Psoas muscle (tissue), 8 donors: ENCODE data around the gene ZNF655. TPM values are rescaled to one million over a fixed set of nuclear protein-coding genes. Genes with fewer than 3 reads are reported as not detected.

ENCODE experiments used
- ATAC-seq, 4 donors: fragments of 200-7000 bp; cut with Tn5 transposase; one replicate each; pipeline ENCODE4 v1.9.1; 2020; ENCODE audit warnings: moderate library complexity in 3 of 4, mild to moderate bottlenecking in 2 of 4
- DNase-seq, 2 donors: peaks; one replicate each; pipeline ENCODE4 v3.0.0-alpha.2; 2020
- H3K27ac ChIP-seq: fragments of 200-600 bp; one replicate; pipeline ENCODE4 v1.8.0; 2022
- H3K27me3 ChIP-seq, 3 donors: fragments of 200-600 bp in 1 of 3; one replicate each; pipeline versions ENCODE4 v1.6.1 to v1.8.0; 2013 to 2022; ENCODE audit warnings: low read length in 2 of 3, mild to moderate bottlenecking in 2 of 3, moderate library complexity in 1 of 3; ENCODE audit not compliant: insufficient read depth in 3 of 3
- H3K36me3 ChIP-seq, 2 donors: fragments of 200-600 bp in 1 of 2; one replicate each; pipeline versions ENCODE4 v1.6.1 to v1.8.0; 2013 to 2022; ENCODE audit warnings: low read depth in 1 of 2, mild to moderate bottlenecking in 1 of 2, moderate library complexity in 1 of 2; ENCODE audit not compliant: insufficient read depth in 1 of 2
- H3K4me1 ChIP-seq: fragments of 200-600 bp; one replicate; pipeline ENCODE4 v1.8.0; 2022
- H3K4me3 ChIP-seq: fragments of 200-600 bp; one replicate; pipeline ENCODE4 v1.8.0; 2022; ENCODE audit warnings: mild to moderate bottlenecking
- H3K9me3 ChIP-seq: fragments of 200-600 bp; one replicate; pipeline ENCODE4 v1.8.0; 2022
- WGBS, 3 donors: extraction: QIAGEN DNeasy Blood & Tissue Kit; methylation state at CpG; one replicate each; pipeline versions ENCODE4 v1.1.6 to v1.1.7; 2013; 5-methylcytosine and 5-hydroxymethylcytosine counted together
- intact Hi-C, 2 donors: fragments of 100-400 bp; cut with DNase I; formaldehyde crosslinking; loops; one replicate each; pipeline versions ENCODE4 v1.11.0 to v1.14.2; 2022
- polyA plus RNA-seq, 3 donors: library from polyadenylated mRNA; stranded (reverse); fragments of 200-250 nt; gene quantifications; one replicate each; pipeline ENCODE4 v1.2.3, GENCODE V29; 2013
- total RNA-seq, 4 donors: library from RNA; stranded (reverse); fragmentation: NEBNext Ultra II Directional in 2 of 4; extraction: Animal tissue kit (Norgen Biotek cat#: 25700) in 2 of 4; gene quantifications; one replicate each; pipeline versions ENCODE4 v1.2.1 to v1.2.4, GENCODE V29; 2021 to 2023
- TF ChIP-seq, protein P1 (sequence below): fragments of 200-600 bp; IDR thresholded peaks from one replicate; pipeline ENCODE4 v1.8.0; 2022; ENCODE audit warnings: antibody characterized with exemption
- donor health status: healthy with polysubstance abuse.
- donor health status: DM: no; HTN: no; CAD: no; lungs with moderate emphysema.
- donor health status: Bipolar disorder and iron deficiency.
- donor health status: healthy.
- donor health status: DM: yes; HTN: yes; CAD: no.
- donor health status: DM: no; HTN: no; CAD: no.
- donor health status: DM: no; HTN: no; CAD: no.
- donor health status: DM: yes; HTN: yes; CAD: no.

ZNF655 gene
- total and polyA plus RNA-seq, 7 donors = 27.3 to 63.7 (median 38.2) TPM

DNA sequence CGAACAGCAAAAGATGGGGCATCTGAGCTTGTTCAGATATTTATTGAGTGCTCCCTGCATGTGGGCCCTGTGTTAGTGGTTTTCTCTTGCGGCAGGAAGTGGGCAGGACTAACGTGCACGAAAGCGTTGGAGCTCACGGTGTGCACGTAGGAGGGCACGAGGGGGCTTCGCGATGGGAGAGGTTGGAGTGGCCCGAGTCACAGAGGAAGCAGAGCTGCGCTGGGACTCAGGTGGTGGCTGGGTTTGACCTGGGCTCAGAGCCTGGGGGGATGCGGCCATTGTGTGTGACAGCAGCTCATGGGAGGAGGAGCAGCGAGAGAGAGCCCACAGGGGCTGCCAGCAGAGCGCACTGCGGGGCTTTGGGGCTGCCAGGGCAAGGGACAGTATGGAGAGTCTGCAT lies 66.0 kb downstream of the ZNF655 start:
- TF ChIP-seq, protein P1, sequence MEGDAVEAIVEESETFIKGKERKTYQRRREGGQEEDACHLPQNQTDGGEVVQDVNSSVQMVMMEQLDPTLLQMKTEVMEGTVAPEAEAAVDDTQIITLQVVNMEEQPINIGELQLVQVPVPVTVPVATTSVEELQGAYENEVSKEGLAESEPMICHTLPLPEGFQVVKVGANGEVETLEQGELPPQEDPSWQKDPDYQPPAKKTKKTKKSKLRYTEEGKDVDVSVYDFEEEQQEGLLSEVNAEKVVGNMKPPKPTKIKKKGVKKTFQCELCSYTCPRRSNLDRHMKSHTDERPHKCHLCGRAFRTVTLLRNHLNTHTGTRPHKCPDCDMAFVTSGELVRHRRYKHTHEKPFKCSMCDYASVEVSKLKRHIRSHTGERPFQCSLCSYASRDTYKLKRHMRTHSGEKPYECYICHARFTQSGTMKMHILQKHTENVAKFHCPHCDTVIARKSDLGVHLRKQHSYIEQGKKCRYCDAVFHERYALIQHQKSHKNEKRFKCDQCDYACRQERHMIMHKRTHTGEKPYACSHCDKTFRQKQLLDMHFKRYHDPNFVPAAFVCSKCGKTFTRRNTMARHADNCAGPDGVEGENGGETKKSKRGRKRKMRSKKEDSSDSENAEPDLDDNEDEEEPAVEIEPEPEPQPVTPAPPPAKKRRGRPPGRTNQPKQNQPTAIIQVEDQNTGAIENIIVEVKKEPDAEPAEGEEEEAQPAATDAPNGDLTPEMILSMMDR = no peak
- peaks cover 12 to 100% of the 10 kb centered on the region in 2 donors for H3K36me3 ChIP-seq
- no peak for ATAC-seq
- no peak overlapping the region for H3K4me3 ChIP-seq
- no peaks in the 10 kb centered on the region for H3K27me3 ChIP-seq
- 86 to 93% (median 92%) methylated on average over 16 of the region's 16 CpGs for WGBS, 3 donors
- intact Hi-C loops = loop anchor here in 1 of 2 donors (5.0 kb wide), 1 partner anchor 288 kb away; no protein-coding TSS in a partner anchor
- H3K9me3 ChIP-seq = no peaks in the 10 kb centered on the region
- DNase-seq = peak in 1 of 2 donors; percentile 51
- no peak overlapping the region for H3K27ac ChIP-seq
- H3K4me1 ChIP-seq = no peaks in the 10 kb centered on the region

- TF ChIP-seq, protein P1 = no peak
- WGBS, 3 donors = 72 to 86% (median 85%) methylated on average over 5 of the region's 5 CpGs
- Histone ChIP-seq H3K27me3 (no peaks in the 10 kb centered on the region), H3K4me1 (no peaks in the 10 kb centered on the region), H3K9me3 (no peaks in the 10 kb centered on the region), H3K36me3 (peaks cover 14 to 100% of the 10 kb centered on the region in 2 donors), H3K4me3 (no peak overlapping the region), H3K27ac (no peak overlapping the region)
- no peak for DNase-seq
- intact Hi-C loops = no loop called here
- no peak for ATAC-seq
Observed at GRCh38 chr7:99625321-99625720, 66.9 kb downstream of the ZNF655 start.

GRCh38 chr7:99625961-99626360 lies 67.5 kb downstream of the ZNF655 start:
- TF ChIP-seq, protein P1 = no peak
- H3K27me3 ChIP-seq = no peaks in the 10 kb centered on the region
- H3K27ac ChIP-seq = no peak overlapping the region
- DNase-seq = no peak
- intact Hi-C loops = no loop called here
- no peak overlapping the region for H3K4me3 ChIP-seq
- H3K36me3 ChIP-seq = peaks cover 16 to 100% of the 10 kb centered on the region in 2 donors
- WGBS, 3 donors = 85 to 95% (median 90%) methylated on average over 4 of the region's 4 CpGs
- ATAC-seq = no peak
- peaks cover under 1% of the 10 kb centered on the region for H3K4me1 ChIP-seq
- H3K9me3 ChIP-seq = no peaks in the 10 kb centered on the region

Other genes starting within 250 kb of the ZNF655 start
- 10 to 100 TPM; 41.6 to 53.5 (median 47.6) TPM for gene ARPC1A, start 232.7 kb upstream of the ZNF655 start, total RNA-seq
- 100 to 1,000 TPM in 1 of 3 donors, 10 to 100 TPM in 2; 38.1 to 114 (median 71.2) TPM for gene ARPC1A, start 232.7 kb upstream of the ZNF655 start, polyA plus RNA-seq
- 10 to 100 TPM; 12.9 to 19.1 (median 15.7) TPM for gene ARPC1B, start 183.9 kb upstream of the ZNF655 start, total RNA-seq
- gene ARPC1B, start 183.9 kb upstream of the ZNF655 start, polyA plus RNA-seq = 10 to 100 TPM; 20.0 to 61.5 (median 25.9) TPM
- 100 to 1,000 TPM; 131 to 174 (median 172) TPM for gene PDAP1, start 150.0 kb upstream of the ZNF655 start, total RNA-seq
- gene PDAP1, start 150.0 kb upstream of the ZNF655 start, polyA plus RNA-seq = 100 to 1,000 TPM; 257 to 437 (median 436) TPM
- 10 to 100 TPM; 30.2 to 49.1 (median 39.8) TPM for gene BUD31, start 149.7 kb upstream of the ZNF655 start, total RNA-seq
- gene BUD31, start 149.7 kb upstream of the ZNF655 start, polyA plus RNA-seq = 100 to 1,000 TPM in 1 of 3 donors, 10 to 100 TPM in 2; 46.8 to 115 (median 88.0) TPM
- gene PTCD1, start 119.8 kb upstream of the ZNF655 start, total RNA-seq = 1 to 10 TPM; 2.7 to 9.2 (median 4.6) TPM
- gene PTCD1, start 119.8 kb upstream of the ZNF655 start, polyA plus RNA-seq = 1 to 10 TPM; 5.0 to 8.1 (median 5.6) TPM
- gene CPSF4, start 119.7 kb upstream of the ZNF655 start, total RNA-seq = 10 to 100 TPM; 21.3 to 42.4 (median 28.6) TPM
- 10 to 100 TPM; 35.6 to 46.4 (median 36.5) TPM for gene CPSF4, start 119.7 kb upstream of the ZNF655 start, polyA plus RNA-seq
- gene ATP5MF, start 92.5 kb upstream of the ZNF655 start, total RNA-seq = 100 to 1,000 TPM; 391 to 584 (median 510) TPM
- 1,000 to 10,000 TPM; 2,163 to 2,481 (median 2,336) TPM for gene ATP5MF, start 92.5 kb upstream of the ZNF655 start, polyA plus RNA-seq
- gene ZNF789, start 85.8 kb upstream of the ZNF655 start, total RNA-seq = 1 to 10 TPM; 1.6 to 4.0 (median 2.9) TPM
- 1 to 10 TPM; 2.0 to 6.2 (median 2.2) TPM for gene ZNF789, start 85.8 kb upstream of the ZNF655 start, polyA plus RNA-seq
- 10 to 100 TPM; 11.1 to 17.4 (median 14.6) TPM for gene ZNF394, start 58.4 kb upstream of the ZNF655 start, total RNA-seq
- 10 to 100 TPM in 2 of 3 donors, 1 to 10 TPM in 1; 9.9 to 17.1 (median 15.9) TPM for gene ZNF394, start 58.4 kb upstream of the ZNF655 start, polyA plus RNA-seq
- 1 to 10 TPM; 7.3 to 9.6 (median 9.4) TPM for gene ZKSCAN5, start 54.0 kb upstream of the ZNF655 start, total RNA-seq
- 10 to 100 TPM in 1 of 3 donors, 1 to 10 TPM in 2; 3.1 to 15.4 (median 4.3) TPM for gene ZKSCAN5, start 54.0 kb upstream of the ZNF655 start, polyA plus RNA-seq
- 1 to 10 TPM; 2.9 to 6.3 (median 4.4) TPM for gene FAM200A, start 6.5 kb upstream of the ZNF655 start, total RNA-seq
- 10 to 100 TPM in 1 of 3 donors, 1 to 10 TPM in 2; 4.1 to 12.4 (median 4.6) TPM for gene FAM200A, start 6.5 kb upstream of the ZNF655 start, polyA plus RNA-seq
- gene TMEM225B, start 39.6 kb downstream of the ZNF655 start, total RNA-seq = under 1 TPM in 2 of 4 donors, not detected in 2; 0.42 to 0.86 TPM
- gene TMEM225B, start 39.6 kb downstream of the ZNF655 start, polyA plus RNA-seq = under 1 TPM; 0.20 to 0.55 (median 0.34) TPM
- 10 to 100 TPM in 1 of 4 donors, 1 to 10 TPM in 3; 6.3 to 10.5 (median 7.0) TPM for gene ZSCAN25, start 58.3 kb downstream of the ZNF655 start, total RNA-seq
- 1 to 10 TPM; 2.6 to 5.8 (median 2.6) TPM for gene ZSCAN25, start 58.3 kb downstream of the ZNF655 start, polyA plus RNA-seq
- gene CYP3A5, start 121.4 kb downstream of the ZNF655 start, total RNA-seq = 1 to 10 TPM in 2 of 4 donors, under 1 TPM in 2; 0.12 to 2.4 (median 0.71) TPM
- gene CYP3A5, start 121.4 kb downstream of the ZNF655 start, polyA plus RNA-seq = under 1 TPM; 0.13 to 0.52 (median 0.32) TPM
- not detected for gene CYP3A7, start 176.6 kb downstream of the ZNF655 start, total RNA-seq
- not detected for gene CYP3A7, start 176.6 kb downstream of the ZNF655 start, polyA plus RNA-seq
- 1 to 10 TPM in 2 of 4 donors, under 1 TPM in 1, not detected in 1; 0.34 to 4.2 (median 3.2) TPM for gene CYP3A4, start 225.5 kb downstream of the ZNF655 start, total RNA-seq
- under 1 TPM; 0.08 to 0.26 (median 0.10) TPM for gene CYP3A4, start 225.5 kb downstream of the ZNF655 start, polyA plus RNA-seq